A673 (cell line): Measurements from ENCODE around the gene SELENOT. TPM values are rescaled to one million over a fixed set of nuclear protein-coding genes. Genes with fewer than 3 reads are reported as not detected.

Experiments
- BruUV-seq: library from RNA; stranded (reverse); fragments of 400-500 nt; replicated peaks from 2 replicates; lab custom pipeline; 2021; lab: Mats Ljungman, UMichigan
- CTCF ChIA-PET: fragments of 300-600 bp; sonication (Branson Sonifier 250); formaldehyde crosslinking; loops from one replicate; lab custom pipeline; 2022; ENCODE audit warnings: antibody characterized with exemption; lab: Charles Lee
- POLR2A ChIA-PET: fragments of 300-600 bp; sonication (Branson Sonifier 250); formaldehyde crosslinking; loops from one replicate; lab custom pipeline; 2022; ENCODE audit warnings: antibody characterized with exemption; ENCODE audit not compliant: low non-redundant PET; lab: Charles Lee
- DNase-seq: peaks from one replicate; pipeline ENCODE4 v3.0.0-alpha.2; 2015; ENCODE audit warnings: low spot score
- H3K27ac ChIP-seq: fragments of 200-600 bp; sonication (generic); 2 replicates; pipeline ENCODE4 v1.5.1; 2016; ENCODE audit warnings: mixed run types, low read depth, mild to moderate bottlenecking, mixed read lengths, antibody characterized with exemption, low read length; ENCODE audit not compliant: poor library complexity, severe bottlenecking
- H3K27me3 ChIP-seq: fragments of 200-600 bp; sonication (generic); replicated peaks from 2 replicates; pipeline ENCODE4 v1.6.1; 2017; ENCODE audit warnings: mixed run types, low read depth, mild to moderate bottlenecking, mixed read lengths, antibody characterized with exemption, low read length; ENCODE audit not compliant: insufficient read depth, poor library complexity
- H3K36me3 ChIP-seq: fragments of 200-600 bp; sonication (generic); 2 replicates; pipeline ENCODE4 v1.6.1; 2016; ENCODE audit warnings: mixed run types, mild to moderate bottlenecking, mixed read lengths, antibody characterized with exemption, low read length; ENCODE audit not compliant: insufficient read depth, poor library complexity, severe bottlenecking
- H3K4me1 ChIP-seq: fragments of 200-600 bp; sonication (generic); 2 replicates; pipeline ENCODE4 v1.6.1; 2017; ENCODE audit warnings: mixed run types, mild to moderate bottlenecking, mixed read lengths, antibody characterized with exemption, low read length; ENCODE audit not compliant: insufficient read depth, poor library complexity, severe bottlenecking
- H3K4me3 ChIP-seq: fragments of 200-600 bp; sonication (generic); 2 replicates; pipeline ENCODE4 v1.5.1; 2016; ENCODE audit warnings: low read depth, mixed run types, mild to moderate bottlenecking, mixed read lengths, low read length; ENCODE audit not compliant: poor library complexity, severe bottlenecking
- H3K9me3 ChIP-seq: fragments of 200-600 bp; sonication (generic); 2 replicates; pipeline ENCODE4 v1.6.1; 2016; ENCODE audit warnings: mixed run types, low read depth, mild to moderate bottlenecking, mixed read lengths, antibody characterized with exemption, low read length; ENCODE audit not compliant: poor library complexity, severe bottlenecking
- CTCF ChIP-seq: fragments of 300-800, 200-600 bp; sonication (generic); conservative IDR thresholded peaks from 2 replicates; pipeline ENCODE4 v1.5.1; 2017; ENCODE audit warnings: low read depth, mild to moderate bottlenecking, antibody characterized with exemption, low read length, moderate library complexity, mixed read lengths
- EZH2 ChIP-seq: fragments of 200-600 bp; sonication (generic); IDR thresholded peaks from 2 replicates; pipeline ENCODE4 v1.6.1; 2017; ENCODE audit warnings: borderline replicate concordance, low read depth, mild to moderate bottlenecking, mixed read lengths, antibody characterized with exemption, low read length; ENCODE audit not compliant: poor library complexity, severe bottlenecking
- intact Hi-C: fragments of 100-400 bp; cut with micrococcal nuclease; formaldehyde crosslinking; loops from one replicate; pipeline ENCODE4 v1.10.0; 2022; ENCODE audit not compliant: unreplicated experiment
- total RNA-seq: library from RNA; stranded (reverse); gene quantifications from 2 replicates; pipeline ENCODE4 v1.2.3, GENCODE V29; 2021

The SELENOT gene
- total RNA-seq, 1 experiment from 2014 or later, result 108 TPM

DNA sequence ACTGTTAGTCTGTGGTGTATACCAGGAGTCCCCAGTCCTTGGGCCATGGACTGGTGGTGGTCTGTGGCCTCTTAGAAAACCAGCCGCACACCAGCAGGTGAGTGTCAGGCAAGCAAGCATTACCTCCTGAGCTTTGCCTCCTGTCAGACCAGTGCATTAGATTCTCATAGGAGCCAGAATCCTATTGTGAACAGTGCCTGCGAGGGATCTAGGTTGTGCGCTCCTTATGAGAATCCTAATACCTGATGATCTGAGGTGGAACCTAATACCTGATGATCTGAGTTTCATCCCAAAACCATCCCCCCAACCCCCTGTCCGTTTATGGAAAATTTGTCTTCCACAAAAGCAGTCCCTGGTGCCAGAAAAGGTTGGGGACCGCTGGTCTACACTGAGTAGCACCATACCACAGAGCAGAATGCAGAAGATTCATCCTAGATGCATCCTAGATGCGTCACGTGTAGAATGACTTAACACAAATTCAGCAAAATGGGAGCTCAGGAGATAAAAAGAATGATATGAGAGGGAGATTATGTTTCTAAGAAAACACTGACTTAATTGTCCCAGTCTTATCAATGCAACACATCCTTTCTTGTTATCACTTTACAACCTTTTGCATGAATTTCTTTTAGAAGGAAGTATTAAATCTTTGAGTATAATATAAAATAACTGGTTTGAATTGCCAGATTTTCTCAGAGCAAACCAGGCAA is 28.5 kb downstream of the SELENOT start:
- intact Hi-C loops, result no loop called here
- POLR2A ChIA-PET, result no interaction called here
- H3K36me3 ChIP-seq, result peaks cover 14% of the 10 kb centered on the region
- H3K27me3 ChIP-seq, result no peaks in the 10 kb centered on the region
- CTCF ChIA-PET, result no interaction called here
- no peak for DNase-seq
- BruUV-seq, result no TSS peak
- H3K27ac ChIP-seq, result no peak overlapping the region
- H3K4me3 ChIP-seq, result no peak overlapping the region
- TF ChIP-seq EZH2, result no peak
- no peak for TF ChIP-seq CTCF
- H3K4me1 ChIP-seq, result no peaks in the 10 kb centered on the region
- H3K9me3 ChIP-seq, result no peaks in the 10 kb centered on the region

DNA sequence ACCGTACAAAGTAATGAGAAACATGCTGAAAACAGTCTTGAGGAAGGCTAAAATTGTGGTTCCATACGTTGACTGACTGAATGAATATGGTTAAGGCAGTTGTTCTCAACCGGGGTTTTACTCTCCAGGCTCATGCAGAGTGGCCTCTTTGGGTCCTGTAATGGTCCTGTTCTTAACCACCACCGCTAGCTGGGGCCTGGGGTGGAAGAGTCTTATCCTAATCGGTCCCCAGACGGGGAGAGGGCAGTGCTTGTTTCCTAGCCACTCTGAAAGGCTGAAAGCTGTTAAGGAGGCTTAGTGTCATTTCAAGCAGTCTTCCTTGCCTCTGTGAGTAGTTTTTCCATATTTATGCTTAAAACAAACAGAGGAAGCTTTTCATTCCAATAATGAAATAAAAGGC is 32.0 kb downstream of the SELENOT start:
- TF ChIP-seq CTCF (no peak), EZH2 (no peak)
- ChIA-PET CTCF (interaction anchor here (0.6 to 0.7 kb wide), 2 partner anchors 35 to 231 kb away, joined by 3 to 8 read pairs; no protein-coding TSS in a partner anchor), POLR2A (interaction anchor here (0.6 kb wide), 1 partner anchor 37 kb away, joined by 5 read pairs; no protein-coding TSS in a partner anchor)
- intact Hi-C loops, result no loop called here
- no peak for DNase-seq
- H3K4me1 ChIP-seq, result no peaks in the 10 kb centered on the region
- no peaks in the 10 kb centered on the region for H3K36me3 ChIP-seq
- no peak overlapping the region for H3K27ac ChIP-seq
- no TSS peak for BruUV-seq
- no peak overlapping the region for H3K4me3 ChIP-seq
- H3K9me3 ChIP-seq, result no peaks in the 10 kb centered on the region
- H3K27me3 ChIP-seq, result no peaks in the 10 kb centered on the region

DNA sequence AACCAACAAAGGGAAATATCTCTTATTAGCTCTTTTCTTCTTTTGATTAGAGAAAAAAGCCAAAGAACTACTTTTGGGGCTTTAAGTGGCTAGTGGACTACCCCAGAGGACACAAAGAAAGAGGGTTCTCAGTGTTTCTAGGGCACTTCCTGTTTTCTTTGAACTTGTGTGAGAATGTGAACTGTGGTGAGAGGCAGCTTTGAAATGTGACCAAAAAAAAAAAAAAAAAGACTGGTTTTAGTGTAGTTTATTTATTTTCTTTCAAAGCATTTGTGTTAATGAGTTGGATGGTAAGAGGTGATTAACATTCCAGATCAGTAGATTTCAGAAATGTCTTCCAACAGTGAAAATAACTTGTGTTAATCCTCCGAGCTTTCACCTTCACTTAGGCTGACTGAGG is 32.4 kb downstream of the SELENOT start:
- Histone ChIP-seq H3K27me3 (no peaks in the 10 kb centered on the region), H3K4me1 (no peaks in the 10 kb centered on the region), H3K27ac (no peak overlapping the region), H3K4me3 (no peak overlapping the region), H3K36me3 (no peaks in the 10 kb centered on the region), H3K9me3 (no peaks in the 10 kb centered on the region)
- intact Hi-C loops, result no loop called here
- ChIA-PET POLR2A (no interaction called here), CTCF (interaction anchor here (0.6 to 0.7 kb wide), 2 partner anchors 36 to 231 kb away, joined by 3 to 8 read pairs; no protein-coding TSS in a partner anchor)
- TF ChIP-seq EZH2 (no peak), CTCF (no peak)
- no TSS peak for BruUV-seq
- no peak for DNase-seq
